Measurements from ENCODE around the gene ETV3.
"Not testable (repeated sequence)": the region's sequence is repeated elsewhere in the genome, so short reads cannot be mapped to it uniquely, and the experiment has no call there.

Gene ETV3

GRCh38 chr1:157103268-157103667 lies 34.9 kb downstream of the ETV3 start:
- Histone ChIP-seq H3K4me3 (ENCODE audit: low read depth, low read length) (no peak overlapping the region), H3K27ac (no peak overlapping the region), H3K27me3 (replicated peaks) (no peaks in the 10 kb centered on the region), H3K36me3 (replicated peaks) (no peaks in the 10 kb centered on the region)
- TF ChIP-seq CTCF (IDR thresholded peaks at IDR 0.05; ENCODE audit: low read depth, low read length, missing control alignments), result no peak
- in situ Hi-C loops (cut with HindIII; ENCODE audit: low pct_ligation_motif_present, low sequenced_read_pairs), result no loop called here
- DNase-seq, result no peak

GRCh38 chr1:157101149-157101548 lies 37.0 kb downstream of the ETV3 start:
- Histone ChIP-seq H3K36me3 (replicated peaks) (no peaks in the 10 kb centered on the region), H3K4me3 (ENCODE audit: low read depth, low read length) (no peak overlapping the region), H3K27ac (no peak overlapping the region), H3K27me3 (replicated peaks) (no peaks in the 10 kb centered on the region)
- DNase-seq, result no peak
- no peak for TF ChIP-seq CTCF (IDR thresholded peaks at IDR 0.05; ENCODE audit: low read depth, low read length, missing control alignments)
- in situ Hi-C loops (cut with HindIII; ENCODE audit: low pct_ligation_motif_present, low sequenced_read_pairs), result no loop called here

GRCh38 chr1:157099633-157100009 lies 38.6 kb downstream of the ETV3 start, which contains the start of gene ETV3L:
Gene ETV3L, minus strand, starts transcription at chr1:157099808. Its CDS starts 285 bp downstream, at chr1:157099523.
- in situ Hi-C loops (cut with HindIII; ENCODE audit: low pct_ligation_motif_present, low sequenced_read_pairs), result no loop called here
- Histone ChIP-seq H3K4me3 (ENCODE audit: low read depth, low read length) (no peak within 1 kb of the TSS), H3K27ac (no peak within 1 kb of the TSS), H3K27me3 (replicated peaks) (no peaks in the 10 kb centered on the region), H3K36me3 (replicated peaks) (no peaks in the 10 kb centered on the region)
- TF ChIP-seq CTCF (IDR thresholded peaks at IDR 0.05; ENCODE audit: low read depth, low read length, missing control alignments), result no peak
- no peak for DNase-seq

GRCh38 chr1:157098987-157099632 lies 39.1 kb downstream of the ETV3 start:
- H3K27me3 ChIP-seq (replicated peaks); DNase-seq; in situ Hi-C loops (cut with HindIII; ENCODE audit: low pct_ligation_motif_present, low sequenced_read_pairs); H3K36me3 ChIP-seq (replicated peaks); H3K4me3 ChIP-seq (ENCODE audit: low read depth, low read length); H3K27ac ChIP-seq: not testable (repeated sequence)

- H3K27me3 ChIP-seq (replicated peaks), result no peaks in the 10 kb centered on the region
- no peak overlapping the region for H3K27ac ChIP-seq
- H3K4me3 ChIP-seq (ENCODE audit: low read depth, low read length), result no peak overlapping the region
- in situ Hi-C loops (cut with HindIII; ENCODE audit: low pct_ligation_motif_present, low sequenced_read_pairs), result no loop called here
- no peak for DNase-seq
- no peak for TF ChIP-seq CTCF (IDR thresholded peaks at IDR 0.05; ENCODE audit: low read depth, low read length, missing control alignments)
- H3K36me3 ChIP-seq (replicated peaks), result no peaks in the 10 kb centered on the region
Measured at GRCh38 chr1:157098519-157098918, 39.7 kb downstream of the ETV3 start.

GRCh38 chr1:157097692-157098091 lies 40.5 kb downstream of the ETV3 start:
- TF ChIP-seq CTCF (IDR thresholded peaks at IDR 0.05; ENCODE audit: low read depth, low read length, missing control alignments), result no peak
- no peak for DNase-seq
- Histone ChIP-seq H3K27me3 (replicated peaks) (no peaks in the 10 kb centered on the region), H3K4me3 (ENCODE audit: low read depth, low read length) (no peak overlapping the region), H3K27ac (no peak overlapping the region), H3K36me3 (replicated peaks) (no peaks in the 10 kb centered on the region)
- in situ Hi-C loops (cut with HindIII; ENCODE audit: low pct_ligation_motif_present, low sequenced_read_pairs), result no loop called here

Measured in brain microvascular endothelial cell (primary cell).